ENCODE data around the gene ZSWIM5.
A peak's percentile ranks its signal among the peaks of the same experiment; 100 is the strongest.
"Not testable (repeated sequence)": the region's sequence is repeated elsewhere in the genome, so short reads cannot be mapped to it uniquely, and the experiment has no call there.

Gene ZSWIM5

DNA sequence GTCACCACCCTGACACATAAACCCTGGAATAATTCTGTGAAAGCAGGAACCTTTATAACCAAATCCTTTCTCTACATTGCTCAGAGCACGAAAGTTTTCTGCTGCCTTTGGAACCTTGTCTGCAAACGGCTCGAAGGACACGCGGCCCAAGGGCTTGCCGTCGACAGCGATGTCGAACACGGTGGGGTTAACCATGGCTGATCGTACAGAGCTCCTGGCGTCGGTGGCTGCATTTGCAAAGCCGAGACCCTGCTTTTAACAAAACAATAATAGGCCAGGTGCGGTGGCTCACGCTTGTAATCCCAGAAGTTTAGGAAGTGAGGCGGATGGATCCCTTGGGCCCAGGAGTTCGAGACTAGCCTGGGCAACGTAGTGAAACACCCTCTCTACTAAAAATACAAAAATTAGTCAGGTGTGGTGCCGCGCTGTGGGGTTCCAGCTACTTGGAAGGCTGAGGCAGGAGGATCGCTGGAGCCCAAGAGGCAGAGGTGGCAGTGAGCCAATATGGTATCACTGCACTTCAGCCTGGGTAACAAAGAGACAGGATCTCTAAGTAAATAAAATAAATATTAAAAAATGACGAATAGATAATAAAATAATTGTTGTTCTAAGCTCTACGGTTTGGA is 217.8 kb downstream of the ZSWIM5 start:
- no peak for DNase-seq (ENCODE audit: low read depth)
- H3K4me3 ChIP-seq (ENCODE audit: low read depth, low read length): no peak overlapping the region

DNA sequence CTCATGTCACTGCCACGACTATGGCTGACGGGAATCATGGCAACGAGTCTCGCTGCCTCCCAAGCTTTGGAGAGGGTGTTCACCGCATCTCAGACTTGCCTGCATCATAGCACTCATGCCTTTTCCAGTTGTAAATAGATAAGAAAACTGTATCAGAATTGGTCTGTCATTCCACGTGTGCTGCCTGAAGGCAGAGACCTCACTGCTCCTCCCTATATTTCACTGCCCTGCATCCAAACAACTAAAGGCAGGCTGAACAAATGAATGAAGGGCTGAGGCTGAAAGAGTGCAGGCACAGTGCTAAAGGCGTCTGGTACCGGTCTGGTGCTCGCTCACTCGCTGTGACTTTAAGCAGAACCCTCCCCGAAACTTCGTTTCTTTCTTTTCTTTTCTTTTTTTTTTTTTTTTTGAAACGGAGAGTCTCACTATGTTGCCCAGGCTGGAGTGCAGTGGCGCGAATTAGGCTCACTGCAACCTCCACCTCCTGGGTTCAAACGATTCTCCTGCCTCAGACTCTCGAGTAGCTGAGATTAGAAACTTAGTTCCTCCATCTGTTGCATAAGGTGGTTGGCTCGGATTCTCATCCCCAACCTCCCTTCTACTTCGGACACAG is 220.6 kb downstream of the ZSWIM5 start:
- no peak for DNase-seq (ENCODE audit: low read depth)
- peak overlapping the region; percentile 91 for H3K4me3 ChIP-seq (ENCODE audit: low read depth, low read length)

DNA sequence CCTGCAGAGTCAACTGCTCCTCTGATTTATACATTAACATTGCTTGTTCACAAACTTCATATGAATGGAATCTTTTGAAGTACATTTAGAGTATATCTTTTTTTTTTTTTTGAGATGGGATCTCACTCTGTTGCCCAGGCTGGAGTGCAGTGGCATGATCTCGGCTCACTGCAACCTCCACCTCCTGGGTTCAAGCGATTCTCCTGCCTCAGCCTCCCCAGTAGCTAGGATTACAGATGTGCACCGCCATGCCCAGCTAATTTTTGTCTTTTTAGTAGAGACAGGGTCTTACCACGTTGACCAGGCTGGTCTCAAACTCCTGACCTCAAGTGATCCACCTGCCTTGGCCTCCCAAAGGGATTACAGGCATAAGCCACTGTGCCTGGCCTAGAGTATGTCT is 229.0 kb downstream of the ZSWIM5 start:
- H3K4me3 ChIP-seq (ENCODE audit: low read depth, low read length); DNase-seq (ENCODE audit: low read depth): not testable (repeated sequence)

DNA sequence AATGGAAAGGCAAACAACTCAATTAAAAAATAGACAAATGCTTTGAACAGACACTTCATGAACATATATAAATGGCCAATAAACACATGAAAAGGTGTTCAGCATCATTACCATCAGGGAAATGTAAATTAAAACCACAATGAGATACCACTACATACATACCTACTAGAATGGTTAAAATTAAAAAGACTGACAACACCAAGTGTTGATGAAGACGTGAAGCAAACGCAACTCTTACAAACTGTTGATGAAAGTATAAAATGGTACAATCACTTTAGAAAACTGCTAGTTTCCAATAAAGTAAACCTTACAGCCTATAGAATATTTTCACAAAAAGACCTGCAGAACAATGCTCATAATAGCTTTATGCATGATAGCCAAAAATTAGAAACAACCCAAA is 230.2 kb downstream of the ZSWIM5 start:
- DNase-seq (ENCODE audit: low read depth): no peak
- no peak overlapping the region for H3K4me3 ChIP-seq (ENCODE audit: low read depth, low read length)

DNA sequence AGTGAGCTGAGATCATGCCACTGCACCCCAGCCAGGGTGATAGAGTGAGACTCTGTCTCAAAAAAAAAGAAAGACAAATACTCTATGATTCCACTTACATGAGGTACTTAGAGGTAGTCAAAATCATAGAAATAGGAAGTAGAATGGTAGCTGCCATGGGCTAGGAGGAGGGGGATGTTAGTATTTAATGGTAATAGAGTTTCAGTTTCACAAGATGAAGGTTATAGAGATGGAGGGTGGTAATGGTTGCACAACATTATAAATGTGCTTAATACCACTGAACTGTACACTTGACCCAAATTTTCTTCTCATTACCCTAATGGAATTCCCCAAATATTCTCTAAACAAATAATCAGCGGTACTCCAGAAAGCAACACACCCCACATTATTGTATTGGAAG is 232.8 kb downstream of the ZSWIM5 start:
- no peak for DNase-seq (ENCODE audit: low read depth)
- H3K4me3 ChIP-seq (ENCODE audit: low read depth, low read length): no peak overlapping the region

DNA sequence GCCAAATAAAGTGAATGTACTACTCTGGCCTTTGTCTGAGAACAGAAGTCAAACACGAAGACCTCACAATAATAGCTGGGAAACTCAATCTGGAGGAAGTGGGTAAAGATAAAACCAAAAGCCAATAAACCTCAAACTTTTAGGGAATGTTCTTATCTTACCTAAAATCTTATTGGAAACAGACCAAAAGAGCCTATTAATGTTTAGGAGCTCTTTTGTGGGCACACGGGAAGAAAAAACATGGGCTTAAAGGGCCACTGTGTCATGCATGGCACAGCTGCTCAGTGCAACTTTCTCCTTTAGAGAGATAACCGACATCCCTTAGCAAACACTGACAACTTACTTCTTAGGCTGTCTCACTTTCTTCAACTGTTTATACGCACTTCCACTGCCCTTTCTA is 236.1 kb downstream of the ZSWIM5 start:
- no peak overlapping the region for H3K4me3 ChIP-seq (ENCODE audit: low read depth, low read length)
- no peak for DNase-seq (ENCODE audit: low read depth)

All from skeletal muscle cell (primary cell).